Hepatocyte (in vitro differentiated cells): ENCODE data around the gene ASB12. TPM values are rescaled to one million over a fixed set of nuclear protein-coding genes. Genes with fewer than 3 reads are reported as not detected.

ENCODE experiments used
- DNase-seq: peaks from one replicate; pipeline ENCODE4 v3.0.0-alpha.2; 2016; ENCODE audit warnings: low spot score
- H2AFZ ChIP-seq: fragments of 200-600 bp; sonication (generic); 2 replicates; pipeline ENCODE4 v1.6.0; 2016; ENCODE audit warnings: antibody characterized with exemption, mild to moderate bottlenecking
- H3K27ac ChIP-seq: fragments of 200-600 bp; sonication (generic); 2 replicates; pipeline ENCODE4 v1.5.1; 2016; ENCODE audit warnings: mild to moderate bottlenecking
- H3K27me3 ChIP-seq: fragments of 200-600 bp; sonication (generic); 2 replicates; pipeline ENCODE4 v1.6.1; 2016
- H3K36me3 ChIP-seq: fragments of 200-600 bp; sonication (generic); replicated peaks from 2 replicates; pipeline ENCODE4 v1.5.1; 2016; ENCODE audit warnings: low read depth; ENCODE audit not compliant: insufficient read depth
- H3K4me1 ChIP-seq: fragments of 200-600 bp; sonication (generic); 2 replicates; pipeline ENCODE4 v1.5.1; 2016; ENCODE audit warnings: mild to moderate bottlenecking, moderate library complexity; ENCODE audit not compliant: insufficient read depth
- H3K4me2 ChIP-seq: fragments of 200-600 bp; sonication (generic); 2 replicates; pipeline ENCODE4 v1.6.0; 2016
- H3K4me3 ChIP-seq: fragments of 200-600 bp; sonication (generic); 2 replicates; pipeline ENCODE4 v1.5.1; 2016; ENCODE audit warnings: mild to moderate bottlenecking
- H3K79me2 ChIP-seq: fragments of 200-600 bp; sonication (generic); 2 replicates; pipeline ENCODE4 v1.6.0; 2017; ENCODE audit warnings: mild to moderate bottlenecking
- H3K9me2 ChIP-seq: fragments of 200-600 bp; sonication (generic); replicated peaks from 2 replicates; pipeline ENCODE4 v1.6.0; 2017; ENCODE audit warnings: mild to moderate bottlenecking; ENCODE audit not compliant: insufficient read depth
- H3K9me3 ChIP-seq: fragments of 200-600 bp; sonication (generic); 2 replicates; pipeline ENCODE4 v1.5.1; 2016; ENCODE audit warnings: low read depth, mild to moderate bottlenecking
- H4K20me1 ChIP-seq: fragments of 200-600 bp; sonication (generic); 2 replicates; pipeline ENCODE4 v1.6.0; 2016; ENCODE audit warnings: mild to moderate bottlenecking; ENCODE audit not compliant: insufficient read depth, poor library complexity, severe bottlenecking
- CTCF ChIP-seq: fragments of 200-600 bp; sonication (generic); IDR thresholded peaks from 2 replicates; pipeline ENCODE4 v1.5.1; 2016; ENCODE audit warnings: antibody characterized with exemption, mild to moderate bottlenecking; ENCODE audit not compliant: poor library complexity
- EZH2 ChIP-seq: fragments of 200-600 bp; sonication (generic); IDR thresholded peaks from 2 replicates; pipeline ENCODE4 v1.6.1; 2016; ENCODE audit warnings: antibody characterized with exemption, mild to moderate bottlenecking, borderline replicate concordance
- EZH2phosphoT487 ChIP-seq: fragments of 200-600 bp; sonication (generic); IDR thresholded peaks from one replicate; pipeline ENCODE4 v1.6.1; 2018; ENCODE audit warnings: antibody characterized with exemption, mild to moderate bottlenecking, low read depth, moderate library complexity; ENCODE audit not compliant: unreplicated experiment, severe bottlenecking
- WGBS: methylation state at CpG from one replicate; pipeline ENCODE4 v1.1.6; 2016; ENCODE audit warnings: low lambda C conversion rate; ENCODE audit errors: missing lambda C conversion rate; 5-methylcytosine and 5-hydroxymethylcytosine counted together
- polyA plus RNA-seq: library from polyadenylated mRNA; unstranded; fragments of >200 nt; fragmentation: Nextera tagmentation; extraction: Ambion mirVana; gene quantifications from 2 replicates; pipeline ENCODE4 v1.2.1, GENCODE V29; 2016
- total RNA-seq: library from RNA; depleted of rRNA; stranded (reverse); fragments of >200 nt; gene quantifications from 2 replicates; pipeline ENCODE4 v1.2.3, GENCODE V29; 2014

The ASB12 gene
- total RNA-seq (0.68 TPM in 1 of 2 replicates, not detected in the other), polyA plus RNA-seq (0.35 and 0.48 TPM in 2 replicates)

- Histone ChIP-seq H3K27me3 (no peaks in the 10 kb centered on the region), H3K79me2 (no peaks in the 10 kb centered on the region), H3K9me3 (no peaks in the 10 kb centered on the region), H3K27ac (no peak within 1 kb of the TSS), H3K4me1 (no peaks in the 10 kb centered on the region), H3K4me2 (no peak within 1 kb of the TSS), H3K36me3 (no peaks in the 10 kb centered on the region), H3K4me3 (no peak within 1 kb of the TSS), H4K20me1 (no peaks in the 10 kb centered on the region), H3K9me2 (no peaks in the 10 kb centered on the region), H2AFZ (no peak within 1 kb of the TSS)
- no peak for DNase-seq
- no peak for TF ChIP-seq EZH2
- no peak for TF ChIP-seq CTCF
- TF ChIP-seq EZH2phosphoT487, result no peak
- 68% methylated on average over 17 of the region's 17 CpGs for WGBS
Measured at GRCh38 chrX:64230123-64230970, at the start of gene ASB12. TSS of gene ASB12 (minus strand) at chrX:64230607. CDS start at chrX:64225650, 4,957 bp downstream.

- no peaks in the 10 kb centered on the region for H3K9me2 ChIP-seq
- H3K27me3 ChIP-seq, result no peaks in the 10 kb centered on the region
- H3K4me1 ChIP-seq, result no peaks in the 10 kb centered on the region
- no peaks in the 10 kb centered on the region for H3K9me3 ChIP-seq
- no peaks in the 10 kb centered on the region for H3K79me2 ChIP-seq
- TF ChIP-seq EZH2 (no peak), EZH2phosphoT487 (no peak), CTCF (no peak)
- H2AFZ ChIP-seq, result no peak overlapping the region
- H3K4me3 ChIP-seq, result no peak overlapping the region
- no peak overlapping the region for H3K27ac ChIP-seq
- no peak for DNase-seq
- no peaks in the 10 kb centered on the region for H3K36me3 ChIP-seq
- no peaks in the 10 kb centered on the region for H4K20me1 ChIP-seq
- no peak overlapping the region for H3K4me2 ChIP-seq
Measured at GRCh38 chrX:64265265-64265664, 34.9 kb upstream of the ASB12 start.

GRCh38 chrX:64229154-64229553 is 1.3 kb downstream of the ASB12 start:
- H3K4me3 ChIP-seq, result no peak overlapping the region
- H3K9me3 ChIP-seq, result no peaks in the 10 kb centered on the region
- H3K4me1 ChIP-seq, result no peaks in the 10 kb centered on the region
- no peaks in the 10 kb centered on the region for H3K9me2 ChIP-seq
- H3K27me3 ChIP-seq, result no peaks in the 10 kb centered on the region
- no peak overlapping the region for H2AFZ ChIP-seq
- peak; percentile 4 for TF ChIP-seq CTCF
- no peak for TF ChIP-seq EZH2phosphoT487
- TF ChIP-seq EZH2, result no peak
- WGBS, result 33% methylated on average over 3 of the region's 3 CpGs
- no peak overlapping the region for H3K27ac ChIP-seq
- H3K4me2 ChIP-seq, result no peak overlapping the region
- H3K36me3 ChIP-seq, result no peaks in the 10 kb centered on the region
- H3K79me2 ChIP-seq, result no peaks in the 10 kb centered on the region
- H4K20me1 ChIP-seq, result no peaks in the 10 kb centered on the region
- DNase-seq, result no peak
